ENCODE data around the gene FXYD5.

DNA sequence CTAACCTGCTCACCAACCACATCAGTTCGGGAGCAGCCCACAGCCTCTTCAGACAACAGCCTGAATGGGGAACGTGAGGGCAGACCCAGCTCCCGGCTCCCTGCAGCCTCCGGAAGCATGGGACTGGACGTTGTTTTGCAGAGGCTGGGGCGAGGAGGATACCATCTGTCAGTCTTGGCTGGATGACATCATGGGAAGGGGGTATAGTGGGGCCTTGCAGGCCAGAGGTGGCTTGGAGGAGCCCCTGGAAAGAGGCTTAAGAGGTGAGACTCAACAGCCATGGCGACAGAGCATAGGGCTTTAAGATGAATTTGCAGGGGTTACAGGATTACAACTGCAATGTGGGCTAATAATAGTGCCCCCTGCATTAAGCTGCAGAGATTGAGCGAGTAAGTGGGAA, 37.4 kb upstream of the FXYD5 start:
- TF ChIP-seq, protein P1, sequence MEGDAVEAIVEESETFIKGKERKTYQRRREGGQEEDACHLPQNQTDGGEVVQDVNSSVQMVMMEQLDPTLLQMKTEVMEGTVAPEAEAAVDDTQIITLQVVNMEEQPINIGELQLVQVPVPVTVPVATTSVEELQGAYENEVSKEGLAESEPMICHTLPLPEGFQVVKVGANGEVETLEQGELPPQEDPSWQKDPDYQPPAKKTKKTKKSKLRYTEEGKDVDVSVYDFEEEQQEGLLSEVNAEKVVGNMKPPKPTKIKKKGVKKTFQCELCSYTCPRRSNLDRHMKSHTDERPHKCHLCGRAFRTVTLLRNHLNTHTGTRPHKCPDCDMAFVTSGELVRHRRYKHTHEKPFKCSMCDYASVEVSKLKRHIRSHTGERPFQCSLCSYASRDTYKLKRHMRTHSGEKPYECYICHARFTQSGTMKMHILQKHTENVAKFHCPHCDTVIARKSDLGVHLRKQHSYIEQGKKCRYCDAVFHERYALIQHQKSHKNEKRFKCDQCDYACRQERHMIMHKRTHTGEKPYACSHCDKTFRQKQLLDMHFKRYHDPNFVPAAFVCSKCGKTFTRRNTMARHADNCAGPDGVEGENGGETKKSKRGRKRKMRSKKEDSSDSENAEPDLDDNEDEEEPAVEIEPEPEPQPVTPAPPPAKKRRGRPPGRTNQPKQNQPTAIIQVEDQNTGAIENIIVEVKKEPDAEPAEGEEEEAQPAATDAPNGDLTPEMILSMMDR (conservative IDR thresholded peaks at IDR 0.05; ENCODE audit: low read depth, low read length) = no peak
- TF ChIP-seq EZH2 (IDR thresholded peaks at IDR 0.05; ENCODE audit: borderline replicate concordance, low read depth, low read length, poor library complexity, severe bottlenecking) = no peak

All from A673 (cell line).